Central memory CD4-positive, alpha-beta T cell (primary cell): ENCODE data around the gene ZNF346.

ENCODE experiments used
- DNase-seq: peaks from one replicate; pipeline ENCODE4 v3.0.0; 2022

ZNF346 gene

DNA sequence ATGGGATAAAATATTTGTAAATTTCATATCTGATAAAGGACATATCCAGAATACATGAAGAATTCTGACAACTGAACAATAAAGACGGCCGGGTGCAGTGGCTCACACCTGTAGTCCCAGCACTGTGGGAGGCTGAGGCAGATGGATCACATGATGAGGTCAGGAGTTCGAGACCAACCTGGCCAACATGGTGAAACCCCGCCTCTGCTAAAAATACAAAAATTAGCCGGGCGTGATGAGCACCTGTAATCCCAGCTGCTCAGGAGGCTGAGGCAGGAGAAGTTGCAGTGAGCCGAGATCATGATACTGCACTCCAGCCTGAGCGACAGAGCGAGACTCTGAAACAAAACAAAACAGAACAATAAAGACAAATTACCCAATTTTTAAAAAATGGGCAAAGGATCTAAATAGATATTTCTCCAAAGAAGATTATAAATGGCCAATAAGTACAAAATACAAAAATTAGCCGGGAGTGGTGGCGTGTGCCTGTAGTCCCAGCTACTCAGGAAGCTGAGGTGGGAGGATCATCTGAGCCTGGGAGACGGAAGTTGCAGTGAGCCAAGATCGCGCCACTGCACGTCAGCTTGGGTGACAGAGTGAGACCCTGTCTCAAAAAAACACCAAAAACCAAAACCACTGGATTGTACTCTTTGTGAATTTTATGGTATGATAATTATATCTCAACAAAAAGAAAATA lies 101.4 kb downstream of the ZNF346 start:
- no peak for DNase-seq

DNA sequence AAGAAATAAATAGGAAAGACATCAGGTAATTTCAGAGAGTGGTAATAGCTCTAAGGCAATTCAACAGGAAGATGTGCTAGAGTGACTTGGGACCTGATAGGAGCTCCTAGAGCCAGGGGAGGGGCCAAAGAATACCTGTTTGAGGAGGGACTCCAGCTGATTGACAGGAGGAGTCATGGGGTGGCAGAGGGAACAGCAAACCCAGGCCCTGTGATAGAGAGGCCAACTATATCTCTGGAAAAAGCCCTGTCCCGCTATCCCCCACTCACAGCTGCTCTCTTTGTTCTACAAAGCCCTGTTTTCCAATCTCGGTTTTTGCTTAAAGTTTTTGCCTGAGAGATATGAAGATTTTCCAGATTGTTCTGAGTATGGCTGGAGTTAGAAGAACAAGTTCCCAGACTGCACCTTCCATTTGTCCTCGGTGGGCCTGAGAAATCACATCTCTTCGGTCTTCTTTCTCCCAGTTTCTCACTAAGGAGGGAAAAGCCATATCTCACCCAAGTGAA lies 102.0 kb downstream of the ZNF346 start:
- no peak for DNase-seq

DNA sequence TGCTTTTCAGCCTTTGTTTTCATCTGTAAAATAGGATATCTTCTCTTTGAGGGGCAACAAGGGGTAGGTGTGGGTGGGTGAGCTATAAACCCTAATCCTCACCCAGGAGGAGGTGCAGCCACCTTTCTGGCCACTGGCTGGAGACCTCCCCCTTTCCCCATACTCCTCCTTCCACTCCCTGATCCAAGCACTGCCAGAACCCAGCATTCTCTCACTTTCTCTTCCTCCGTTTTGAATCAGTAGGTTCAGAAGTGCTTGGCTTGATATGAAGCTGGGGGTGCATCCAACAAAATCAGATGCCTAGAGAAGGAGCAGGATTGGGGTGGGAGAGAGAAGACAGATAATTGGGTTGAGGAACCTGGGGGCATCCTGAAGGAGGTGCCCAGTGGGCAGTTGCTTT lies 104.3 kb downstream of the ZNF346 start:
- no peak for DNase-seq

DNA sequence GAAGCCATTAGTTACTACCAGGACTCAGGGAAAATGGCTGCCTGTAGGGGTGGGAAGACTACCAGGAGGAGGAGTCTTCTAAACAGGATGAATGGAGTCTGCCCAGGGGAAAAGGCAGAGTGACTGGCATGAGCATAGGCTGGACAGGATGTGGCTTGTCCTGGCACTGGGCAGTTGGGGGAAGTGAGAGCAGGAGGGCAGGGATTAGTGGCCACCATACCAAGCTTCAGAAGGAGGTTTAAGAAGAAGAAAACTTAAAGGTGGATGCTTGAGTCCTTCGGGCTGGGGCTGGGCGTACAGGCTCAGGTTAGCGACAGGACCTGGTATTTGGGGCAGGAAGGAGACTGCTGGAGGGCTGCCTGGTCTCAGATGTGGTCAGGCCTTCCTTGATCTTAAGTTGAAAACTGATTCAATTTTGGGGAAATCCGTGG lies 106.1 kb downstream of the ZNF346 start:
- DNase-seq: peak; percentile 35

DNA sequence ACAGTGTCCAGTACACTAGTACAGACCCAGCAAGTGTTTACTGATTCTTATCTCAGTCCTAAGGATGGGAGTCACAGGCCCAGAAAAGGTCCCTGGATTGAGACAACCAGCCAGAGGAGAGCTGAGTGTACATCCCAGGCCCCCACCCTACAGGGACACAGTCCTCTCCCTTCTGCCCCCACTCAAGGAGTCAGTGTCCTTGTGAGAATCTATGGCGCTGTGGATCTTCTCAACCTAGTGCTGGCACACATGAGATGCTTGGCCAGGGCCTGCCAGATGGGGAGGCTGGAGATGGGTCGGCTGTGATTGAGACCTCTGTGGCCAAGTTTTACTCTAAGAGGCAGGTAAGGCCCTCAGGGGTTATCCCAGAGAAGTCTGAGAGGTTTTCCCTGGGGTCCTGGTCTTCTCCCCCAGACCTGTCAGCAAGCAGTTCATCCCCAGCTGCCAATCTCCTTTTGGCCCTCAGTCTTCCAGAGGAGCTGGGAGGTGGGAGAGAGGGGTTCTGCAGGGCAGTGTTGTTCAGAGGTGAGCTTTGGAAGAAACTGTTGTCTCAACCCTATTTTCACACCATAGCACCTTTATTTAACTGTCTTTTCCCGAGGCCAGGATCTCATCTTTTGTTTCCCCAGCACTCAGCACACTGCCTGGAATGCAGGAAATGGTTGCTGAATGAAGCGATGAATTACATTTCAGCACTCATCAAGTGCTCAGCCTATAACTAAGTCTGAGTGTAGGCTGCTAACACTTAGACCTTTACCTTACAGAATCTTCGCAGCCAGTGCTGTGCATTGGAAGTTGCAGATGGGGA lies 107.9 kb downstream of the ZNF346 start:
- no peak for DNase-seq
